Forelimb muscle (tissue), 1 donor: Measurements from ENCODE around the gene NPR2. TPM values are rescaled to one million over a fixed set of nuclear protein-coding genes. Genes with fewer than 3 reads are reported as not detected.

ENCODE experiments used
- DNase-seq: peaks from one replicate; pipeline ENCODE4 v3.0.0-alpha.2; 2013; ENCODE audit warnings: low read depth
- polyA plus RNA-seq: library from polyadenylated mRNA; unstranded; fragments of 120-200 nt; gene quantifications from one replicate; pipeline ENCODE4 v1.2.1, GENCODE V29; 2013; ENCODE audit not compliant: insufficient read length

The NPR2 gene
- polyA plus RNA-seq, 1 donor: 22.4 TPM

- no peak for DNase-seq
Measured at GRCh38 chr9:35858458-35858857, 67.1 kb downstream of the NPR2 start.

Other genes with a start within 250 kb of the NPR2 start
- gene TESK1, start 186.3 kb upstream of the NPR2 start, polyA plus RNA-seq: 42.2 TPM
- gene CD72, start 173.2 kb upstream of the NPR2 start, polyA plus RNA-seq: 2.6 TPM
- gene SIT1, start 140.7 kb upstream of the NPR2 start, polyA plus RNA-seq: not detected
- not detected for gene RMRP, start 133.6 kb upstream of the NPR2 start, polyA plus RNA-seq
- gene CCDC107, start 133.3 kb upstream of the NPR2 start, polyA plus RNA-seq: 22.1 TPM
- gene ARHGEF39, start 126.4 kb upstream of the NPR2 start, polyA plus RNA-seq: 5.6 TPM
- gene CA9, start 117.7 kb upstream of the NPR2 start, polyA plus RNA-seq: 0.87 TPM
- 8,819 TPM for gene TPM2, start 101.7 kb upstream of the NPR2 start, polyA plus RNA-seq
- 87.7 TPM for gene TLN1, start 59.4 kb upstream of the NPR2 start, polyA plus RNA-seq
- 23.5 TPM for gene CREB3, start 58.9 kb upstream of the NPR2 start, polyA plus RNA-seq
- gene GBA2, start 42.4 kb upstream of the NPR2 start, polyA plus RNA-seq: 70.2 TPM
- gene RGP1, start 42.3 kb upstream of the NPR2 start, polyA plus RNA-seq: 17.9 TPM
- 0.77 TPM for gene MSMP, start 37.3 kb upstream of the NPR2 start, polyA plus RNA-seq
- gene SPAG8, start 20.7 kb downstream of the NPR2 start, polyA plus RNA-seq: 2.3 TPM
- gene HINT2, start 23.5 kb downstream of the NPR2 start, polyA plus RNA-seq: 30.7 TPM
- gene FAM221B, start 37.1 kb downstream of the NPR2 start, polyA plus RNA-seq: 0.18 TPM
- 20.3 TPM for gene TMEM8B, start 37.6 kb downstream of the NPR2 start, polyA plus RNA-seq
- gene OR13J1, start 78.8 kb downstream of the NPR2 start, polyA plus RNA-seq: 0.10 TPM
- 2.1 TPM for gene HRCT1, start 114.6 kb downstream of the NPR2 start, polyA plus RNA-seq
- gene SPAAR, start 117.9 kb downstream of the NPR2 start, polyA plus RNA-seq: 2.2 TPM
- gene OR2S2, start 166.6 kb downstream of the NPR2 start, polyA plus RNA-seq: 0.23 TPM
- gene RECK, start 245.3 kb downstream of the NPR2 start, polyA plus RNA-seq: 20.7 TPM